GM21576 (cell line): ENCODE measurements around the gene SH3PXD2A.

Experiments
- ATAC-seq: cut with Tn5 transposase; IDR thresholded peaks from one replicate; pipeline ENCODE4 v1.9.1; 2021; ENCODE audit warnings: mild to moderate bottlenecking, moderate library complexity; ENCODE audit not compliant: unreplicated experiment

The SH3PXD2A gene, protein sequence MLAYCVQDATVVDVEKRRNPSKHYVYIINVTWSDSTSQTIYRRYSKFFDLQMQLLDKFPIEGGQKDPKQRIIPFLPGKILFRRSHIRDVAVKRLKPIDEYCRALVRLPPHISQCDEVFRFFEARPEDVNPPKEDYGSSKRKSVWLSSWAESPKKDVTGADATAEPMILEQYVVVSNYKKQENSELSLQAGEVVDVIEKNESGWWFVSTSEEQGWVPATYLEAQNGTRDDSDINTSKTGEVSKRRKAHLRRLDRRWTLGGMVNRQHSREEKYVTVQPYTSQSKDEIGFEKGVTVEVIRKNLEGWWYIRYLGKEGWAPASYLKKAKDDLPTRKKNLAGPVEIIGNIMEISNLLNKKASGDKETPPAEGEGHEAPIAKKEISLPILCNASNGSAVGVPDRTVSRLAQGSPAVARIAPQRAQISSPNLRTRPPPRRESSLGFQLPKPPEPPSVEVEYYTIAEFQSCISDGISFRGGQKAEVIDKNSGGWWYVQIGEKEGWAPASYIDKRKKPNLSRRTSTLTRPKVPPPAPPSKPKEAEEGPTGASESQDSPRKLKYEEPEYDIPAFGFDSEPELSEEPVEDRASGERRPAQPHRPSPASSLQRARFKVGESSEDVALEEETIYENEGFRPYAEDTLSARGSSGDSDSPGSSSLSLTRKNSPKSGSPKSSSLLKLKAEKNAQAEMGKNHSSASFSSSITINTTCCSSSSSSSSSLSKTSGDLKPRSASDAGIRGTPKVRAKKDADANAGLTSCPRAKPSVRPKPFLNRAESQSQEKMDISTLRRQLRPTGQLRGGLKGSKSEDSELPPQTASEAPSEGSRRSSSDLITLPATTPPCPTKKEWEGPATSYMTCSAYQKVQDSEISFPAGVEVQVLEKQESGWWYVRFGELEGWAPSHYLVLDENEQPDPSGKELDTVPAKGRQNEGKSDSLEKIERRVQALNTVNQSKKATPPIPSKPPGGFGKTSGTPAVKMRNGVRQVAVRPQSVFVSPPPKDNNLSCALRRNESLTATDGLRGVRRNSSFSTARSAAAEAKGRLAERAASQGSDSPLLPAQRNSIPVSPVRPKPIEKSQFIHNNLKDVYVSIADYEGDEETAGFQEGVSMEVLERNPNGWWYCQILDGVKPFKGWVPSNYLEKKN

DNA sequence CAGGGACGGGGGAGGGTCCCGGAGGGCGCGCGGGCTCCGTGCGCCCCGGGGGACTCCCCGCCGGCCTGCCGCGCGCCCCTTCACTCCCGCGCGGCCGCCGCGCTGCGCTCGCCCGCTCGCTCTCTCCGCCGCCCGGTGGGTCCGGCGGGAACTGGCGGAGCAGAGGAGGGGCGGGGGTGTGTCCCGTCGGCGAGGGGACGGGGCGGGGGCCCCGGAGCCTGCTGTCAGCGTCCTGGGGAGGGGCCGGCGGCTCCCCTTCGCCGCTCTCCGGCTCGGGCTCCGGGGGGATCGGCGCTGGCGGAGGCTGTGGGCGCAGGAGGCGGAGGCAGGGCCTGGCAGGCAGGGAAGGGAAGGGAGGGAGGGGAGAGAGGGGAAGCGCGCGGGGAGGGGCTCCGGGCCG lies at the start of gene SH3PXD2A:
Gene SH3PXD2A (minus strand): TSS at position 153 of the 400 bp plus-strand sequence. CDS start 310 bp downstream, outside the sequence.
- ATAC-seq, result no peak

DNA sequence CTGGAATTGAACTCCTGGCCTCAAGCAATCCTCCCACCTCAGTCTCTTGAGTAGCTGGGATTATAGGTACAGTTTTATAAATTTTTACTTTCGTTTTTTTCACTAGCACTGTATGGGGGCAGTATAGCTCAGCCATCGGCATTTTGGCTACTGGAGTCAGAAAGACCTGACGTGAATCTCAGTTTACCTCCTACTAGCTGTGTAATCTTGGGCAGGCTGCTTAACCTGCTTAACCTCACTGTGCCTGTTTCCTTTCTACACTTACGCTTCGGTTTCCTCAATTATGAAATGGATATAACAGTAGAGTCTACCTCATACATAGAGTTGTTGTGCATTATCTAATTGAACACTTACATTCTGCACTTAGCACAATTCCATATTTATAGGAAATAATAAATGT lies 45.9 kb upstream of the SH3PXD2A start:
- ATAC-seq, result no peak

GRCh38 chr10:103899312-103899711 lies 43.9 kb upstream of the SH3PXD2A start:
- no peak for ATAC-seq

- ATAC-seq, result no peak
These were observed 41.9 kb upstream of the SH3PXD2A start for GRCh38 chr10:103897241-103897774.

DNA sequence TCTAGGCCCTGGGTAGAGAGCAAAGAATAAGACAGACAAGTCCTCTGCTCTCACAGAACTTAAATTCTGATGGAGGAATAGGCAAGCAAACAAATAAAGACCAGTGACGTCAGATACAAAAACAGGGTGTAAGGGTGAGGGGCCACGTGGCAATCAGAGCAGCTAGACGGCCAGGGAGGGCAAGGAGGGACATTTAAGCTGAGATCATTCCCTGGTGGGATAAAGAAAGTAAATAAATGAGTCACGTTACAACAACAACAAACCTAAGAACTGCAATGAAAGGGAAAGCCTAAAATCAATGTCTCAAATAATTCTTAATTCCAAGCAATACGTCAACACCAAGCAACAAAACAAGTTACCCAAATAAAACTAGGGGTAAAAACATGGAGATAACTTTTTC lies 40.8 kb upstream of the SH3PXD2A start:
- no peak for ATAC-seq

- ATAC-seq, result no peak
These were observed 40.2 kb upstream of the SH3PXD2A start for GRCh38 chr10:103895411-103896186.

GRCh38 chr10:103894441-103894864 lies 39.1 kb upstream of the SH3PXD2A start:
- ATAC-seq, result no peak

DNA sequence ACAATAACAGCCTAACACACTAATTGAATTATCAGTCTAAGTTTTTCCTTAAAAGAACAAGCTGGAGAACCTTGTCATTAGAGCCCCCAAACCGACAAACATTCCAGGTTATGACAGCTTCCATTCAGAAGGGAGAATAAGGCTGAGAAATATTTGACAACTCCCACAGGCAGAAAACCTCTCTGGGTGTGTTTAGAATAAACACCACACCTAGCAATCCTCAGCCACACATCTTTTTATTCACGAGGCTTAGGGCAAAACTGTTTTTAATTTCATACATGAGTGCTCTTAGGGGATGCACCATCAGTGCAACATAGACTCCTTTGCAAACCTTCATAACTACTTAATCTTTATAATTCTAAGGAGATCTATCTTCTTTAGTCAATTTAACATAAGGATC lies 38.4 kb upstream of the SH3PXD2A start:
- ATAC-seq, result no peak

DNA sequence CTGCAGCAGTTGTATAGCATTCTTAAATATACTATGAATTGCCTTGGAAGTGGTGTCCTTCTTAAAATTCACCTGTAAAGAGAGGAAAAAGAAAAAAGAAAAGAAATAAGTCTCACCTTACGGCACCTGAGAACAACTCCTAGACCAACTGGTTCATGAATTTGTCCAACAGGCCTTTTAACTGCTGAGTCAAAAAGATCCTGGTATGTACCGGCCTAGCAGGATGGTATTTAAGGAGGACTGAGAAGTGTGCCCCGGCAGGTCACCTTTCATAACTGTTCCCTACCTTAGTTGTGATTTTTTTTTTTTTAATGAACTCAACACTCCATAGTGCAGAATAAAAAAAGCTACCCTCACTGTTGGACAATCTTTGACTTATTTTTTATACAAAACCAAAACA lies 36.8 kb upstream of the SH3PXD2A start:
- no peak for ATAC-seq

GRCh38 chr10:103890688-103891087 lies 35.3 kb upstream of the SH3PXD2A start:
- no peak for ATAC-seq

DNA sequence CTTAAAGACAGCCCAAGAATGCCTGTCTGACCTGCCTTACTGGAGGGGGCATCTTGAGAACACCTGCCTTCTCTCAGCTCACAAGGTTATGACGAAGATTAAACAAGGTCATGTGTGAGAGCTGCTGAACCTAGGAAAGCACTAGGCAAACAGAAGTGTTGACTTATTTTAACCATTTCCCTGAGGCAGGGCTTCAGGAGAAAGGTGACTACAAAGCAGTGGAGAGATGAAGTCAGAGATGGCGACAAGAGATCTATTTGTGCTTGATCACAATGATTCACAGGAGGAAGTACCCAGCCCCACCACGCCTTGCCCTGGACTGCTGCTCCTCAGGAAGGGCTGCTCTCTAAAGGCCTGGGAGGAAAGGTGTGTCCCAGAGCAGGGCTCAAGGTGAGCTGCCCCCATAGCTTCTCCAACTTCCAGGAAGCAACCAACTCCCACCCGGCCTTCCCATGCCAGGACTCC lies 34.9 kb upstream of the SH3PXD2A start:
- no peak for ATAC-seq

DNA sequence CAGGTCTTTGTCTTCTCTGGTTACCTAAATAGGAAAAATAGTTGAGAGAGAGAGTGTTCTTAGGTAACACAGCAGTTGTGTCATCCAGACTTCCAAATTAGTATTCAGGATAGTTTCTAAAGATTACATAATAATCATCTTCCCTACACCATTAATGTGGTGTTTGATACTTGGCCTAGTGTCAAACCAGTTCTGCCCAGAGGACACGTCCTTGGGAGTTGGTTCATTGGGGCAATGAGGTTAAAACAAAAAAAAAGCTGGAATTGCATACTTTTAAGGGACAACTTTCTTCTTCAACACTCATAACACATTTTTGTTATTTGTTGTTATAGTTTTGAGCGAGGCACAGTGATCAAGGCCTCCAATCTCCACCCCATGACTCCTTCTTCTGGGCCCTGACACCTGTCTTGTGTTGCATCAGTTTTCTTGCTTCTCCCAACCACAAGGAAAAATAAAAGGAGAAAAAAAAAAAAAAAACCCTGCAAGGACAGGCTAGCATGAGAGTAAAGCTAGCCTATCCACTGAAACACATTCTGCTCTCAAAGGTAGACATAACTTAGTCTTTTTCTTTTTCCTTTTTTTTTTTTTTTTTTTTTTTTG lies 33.8 kb upstream of the SH3PXD2A start:
- ATAC-seq, result no peak

GRCh38 chr10:103888113-103888841 lies 32.9 kb upstream of the SH3PXD2A start:
- ATAC-seq, result no peak

DNA sequence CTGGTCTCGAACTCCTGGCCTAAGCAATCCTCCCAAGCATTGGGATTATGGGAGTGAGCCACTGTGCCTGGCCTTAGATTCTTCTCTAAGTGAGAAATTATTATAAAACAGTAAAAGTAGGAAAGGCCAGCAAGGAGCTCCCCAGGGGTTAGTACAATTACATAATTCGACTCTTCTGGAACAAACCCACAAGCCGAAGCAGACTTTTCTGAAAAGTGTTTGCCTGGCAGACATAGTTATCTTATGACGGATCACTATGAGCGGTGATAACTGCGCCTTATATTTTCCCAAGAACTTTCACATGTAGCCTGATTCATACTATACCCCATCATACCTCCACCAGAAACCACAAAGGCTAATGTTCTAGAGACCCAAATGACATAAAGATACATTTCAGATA lies 30.2 kb upstream of the SH3PXD2A start:
- no peak for ATAC-seq

- ATAC-seq, result no peak
These were observed 29.3 kb upstream of the SH3PXD2A start for GRCh38 chr10:103884681-103885139.

- ATAC-seq, result no peak
These were observed 27.1 kb upstream of the SH3PXD2A start for GRCh38 chr10:103882285-103883007.

- no peak for ATAC-seq
These were observed 26.3 kb upstream of the SH3PXD2A start for GRCh38 chr10:103881416-103882284.
